Sigmoid colon (tissue), 3 donors: ENCODE data around the gene STK32A.

ENCODE experiments used
- CTCF ChIP-seq, 4 experiments: fragments of 450-650 bp in 3 of 4; fragments of 200-600 bp in 1 of 4; IDR thresholded peaks; one replicate each; pipeline ENCODE4 v1.5.1; 2016 to 2019; ENCODE audit warnings: antibody characterized with exemption in 4 of 4, mild to moderate bottlenecking in 3 of 4, moderate library complexity in 2 of 4
- POLR2A ChIP-seq, 2 donors: fragments of 450-650 bp; IDR thresholded peaks; one replicate each; pipeline ENCODE4 v1.6.1; 2016; ENCODE audit warnings: antibody characterized with exemption in 2 of 2, mild to moderate bottlenecking in 2 of 2, moderate library complexity in 2 of 2

DNA sequence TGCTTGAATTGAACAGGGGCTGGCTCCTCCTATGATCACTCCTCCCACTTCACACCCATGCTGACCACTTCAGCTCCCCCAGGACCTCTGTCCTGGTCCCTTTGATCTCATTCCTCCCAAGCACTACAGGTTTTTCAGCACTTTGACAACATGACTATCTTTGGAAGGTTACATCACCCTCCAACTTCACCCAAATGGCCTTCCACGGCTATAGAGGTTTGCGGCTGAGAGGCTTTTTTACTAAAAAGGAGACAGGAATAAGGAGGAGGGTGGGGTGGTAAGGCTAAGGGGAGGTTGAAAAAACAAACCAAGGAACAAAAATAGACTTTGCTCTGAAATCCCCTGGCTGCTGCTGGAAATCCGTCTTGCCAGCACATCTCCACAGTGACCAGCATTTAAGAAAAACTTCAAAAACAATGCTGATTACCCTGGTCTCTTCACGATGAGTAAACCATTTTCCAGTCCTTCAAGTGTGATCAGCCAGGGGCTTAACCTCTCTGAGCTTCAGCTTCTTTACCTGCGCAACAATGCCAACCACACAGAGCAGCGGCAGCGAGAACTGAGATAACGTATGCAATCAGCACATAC is 172.4 kb downstream of the STK32A start:
- no peak for TF ChIP-seq CTCF (IDR thresholded peaks at IDR 0.05)
- no peak for TF ChIP-seq POLR2A (IDR thresholded peaks at IDR 0.05)
